B cell (primary cell): Measurements from ENCODE around the gene CROCC. TPM values are rescaled to one million over a fixed set of nuclear protein-coding genes. Genes with fewer than 3 reads are reported as not detected.
"Not testable (repeated sequence)": the region's sequence is repeated elsewhere in the genome, so short reads cannot be mapped to it uniquely, and the experiment has no call there.

ENCODE experiments used
- ATAC-seq: fragments of 200-7000 bp; cut with Tn5 transposase; one replicate; pipeline ENCODE4 v1.10.0; 2021; ENCODE audit warnings: low read depth, mild to moderate bottlenecking, moderate number of reproducible peaks, moderate library complexity
- CTCF ChIA-PET: fragments of 350-600 bp; sonication (Branson Sonifier 250); formaldehyde crosslinking; loops from one replicate; lab custom pipeline; 2021; ENCODE audit warnings: antibody characterized with exemption, inconsistent platforms; lab: Charles Lee
- POLR2A ChIA-PET: fragments of 350-600 bp; sonication (Branson Sonifier 250); formaldehyde crosslinking; loops from one replicate; lab custom pipeline; 2021; ENCODE audit warnings: antibody characterized with exemption; lab: Charles Lee
- DNase-seq: peaks from one replicate; pipeline ENCODE4 v3.0.0; 2013
- H2AFZ ChIP-seq: 2 replicates; pipeline ENCODE4 v1.6.1; 2012; ENCODE audit warnings: mild to moderate bottlenecking, low read depth, low read length; ENCODE audit not compliant: insufficient read depth, poor library complexity, severe bottlenecking
- H3K27ac ChIP-seq, 2 donors: 1 replicate in 1 of 2; 2 replicates in 1 of 2; pipeline ENCODE4 v1.5.1; 2012 to 2013; ENCODE audit warnings: low read length in 2 of 2, mild to moderate bottlenecking in 2 of 2, moderate library complexity in 1 of 2
- H3K27me3 ChIP-seq, 4 experiments: fragments of 200-600 bp in 1 of 4; sonication (generic) in 1 of 4; replicated peaks in 1 of 4; 1 replicate in 2 of 4; 2 replicates in 2 of 4; pipeline versions ENCODE4 v1.6.1 to v1.7.0; 2013 to 2016; ENCODE audit warnings: low read length in 3 of 4, mild to moderate bottlenecking in 2 of 4, mixed read lengths in 1 of 4, moderate library complexity in 1 of 4; ENCODE audit not compliant: insufficient read depth in 4 of 4, control insufficient read depth in 3 of 4; ENCODE audit errors: control extremely low read depth in 1 of 4
- H3K36me3 ChIP-seq, 2 experiments: replicated peaks in 1 of 2; 1 replicate in 1 of 2; 2 replicates in 1 of 2; pipeline versions ENCODE4 v1.6.1 to v1.7.1; 2013; ENCODE audit warnings: low read length in 1 of 2; ENCODE audit not compliant: insufficient read depth in 2 of 2, control insufficient read depth in 1 of 2; ENCODE audit errors: control extremely low read depth in 1 of 2, extremely low read depth in 1 of 2
- H3K4me1 ChIP-seq, 2 donors: fragments of 200-600 bp in 1 of 2; sonication (generic) in 1 of 2; 1 replicate in 1 of 2; 2 replicates in 1 of 2; pipeline versions ENCODE4 v1.5.1 to v1.6.1; 2013 to 2017; ENCODE audit warnings: low read length in 2 of 2; ENCODE audit not compliant: control insufficient read depth in 2 of 2, insufficient read depth in 2 of 2
- H3K4me2 ChIP-seq: replicated peaks from 2 replicates; pipeline ENCODE3; 2012; ENCODE audit warnings: mild to moderate bottlenecking, low read depth, low read length; ENCODE audit not compliant: poor library complexity, severe bottlenecking
- H3K4me3 ChIP-seq, 5 experiments: fragments of 200-600 bp in 1 of 5; sonication (generic) in 1 of 5; 1 replicate in 3 of 5; 2 replicates in 2 of 5; pipeline versions ENCODE4 v1.5.1 to v1.7.0; 2011 to 2016; ENCODE audit warnings: low read length in 4 of 5, mild to moderate bottlenecking in 4 of 5, low read depth in 2 of 5, control low read depth in 1 of 5, moderate library complexity in 1 of 5; ENCODE audit not compliant: insufficient read depth in 1 of 5; ENCODE audit errors: control extremely low read depth in 1 of 5, extremely low read depth in 1 of 5
- H3K79me2 ChIP-seq: fragments of 200-600 bp; sonication (generic); one replicate; pipeline ENCODE4 v1.6.0; 2016; ENCODE audit warnings: low read length; ENCODE audit not compliant: control insufficient read depth, insufficient read depth
- H3K9ac ChIP-seq: fragments of 200-600 bp; sonication (generic); 2 replicates; pipeline ENCODE4 v1.6.1; 2017; ENCODE audit warnings: mild to moderate bottlenecking, low read length, moderate library complexity
- H3K9me3 ChIP-seq, 3 donors: one replicate each; pipeline versions ENCODE4 v1.6.1 to v1.7.1; 2013; ENCODE audit warnings: low read length in 2 of 3; ENCODE audit not compliant: control insufficient read depth in 2 of 3, insufficient read depth in 1 of 3; ENCODE audit errors: control extremely low read depth in 1 of 3
- H4K20me1 ChIP-seq: 2 replicates; pipeline ENCODE4 v1.6.0; 2012; ENCODE audit warnings: mild to moderate bottlenecking, low read length; ENCODE audit not compliant: insufficient read depth, control insufficient read depth, poor library complexity, severe bottlenecking
- H3K27ac Mint-ChIP-seq: one replicate; pipeline ENCODE4 v1.8.0; 2021; ENCODE audit warnings: mixed read lengths
- H3K27me3 Mint-ChIP-seq: one replicate; pipeline ENCODE4 v1.8.0; 2021; ENCODE audit warnings: mixed read lengths
- H3K4me1 Mint-ChIP-seq: one replicate; pipeline ENCODE4 v1.8.0; 2021; ENCODE audit warnings: mixed read lengths
- H3K4me3 Mint-ChIP-seq: one replicate; pipeline ENCODE4 v1.8.0; 2021; ENCODE audit warnings: mixed read lengths
- H3K9me3 Mint-ChIP-seq: one replicate; pipeline ENCODE4 v1.8.0; 2022; ENCODE audit warnings: mixed read lengths; ENCODE audit not compliant: insufficient read depth
- CTCF ChIP-seq: fragments of 200-600 bp; IDR thresholded peaks from one replicate; pipeline ENCODE4 v1.8.0; 2022; ENCODE audit warnings: antibody characterized with exemption, mild to moderate bottlenecking
- EZH2 ChIP-seq: IDR thresholded peaks from 2 replicates; pipeline ENCODE4 v1.6.1; 2012; ENCODE audit warnings: borderline replicate concordance, low read depth, mild to moderate bottlenecking, moderate library complexity, low read length; ENCODE audit not compliant: insufficient read depth, poor library complexity, severe bottlenecking
- WGBS: methylation state at CpG from one replicate; pipeline ENCODE4 v1.1.5; 2013; ENCODE audit warnings: missing lambda C conversion rate; ENCODE audit not compliant: insufficient coverage; 5-methylcytosine and 5-hydroxymethylcytosine counted together
- intact Hi-C: fragments of 100-400 bp; cut with micrococcal nuclease; formaldehyde crosslinking; loops from one replicate; pipeline ENCODE4 v1.10.0; 2022
- polyA plus RNA-seq: library from polyadenylated mRNA; depleted of rRNA; stranded (reverse); fragments of >200 nt; gene quantifications from 2 replicates; pipeline ENCODE4 v1.2.3, GENCODE V29; 2012
- total RNA-seq, 2 donors: library from RNA; stranded (reverse); fragments of 120-200 nt in 1 of 2; gene quantifications; 1 replicate in 1 of 2; 2 replicates in 1 of 2; pipeline versions ENCODE4 v1.2.3 to v1.2.4, GENCODE V29; 2013 to 2022

The CROCC gene
- total and polyA plus RNA-seq, 2 donors (not counting 1 experiment from before 2014, with no cell fraction given): 66.2 to 120 TPM

GRCh38 chr1:16944038-16944437 is 22.3 kb downstream of the CROCC start:
- ChIA-PET POLR2A (no interaction called here), CTCF (interaction anchor here (0.9 kb wide), 1 partner anchor 18 kb away, joined by 3 read pairs; no protein-coding TSS in a partner anchor)
- H3K4me3 Mint-ChIP-seq: no peak overlapping the region
- Histone ChIP-seq H3K9me3 (no peaks in the 10 kb centered on the region), H3K4me1 (no peaks in the 10 kb centered on the region), H3K27me3 (no peaks in the 10 kb centered on the region), H3K36me3 (peaks cover 0 to 3% of the 10 kb centered on the region in 2 experiments), H4K20me1 (no peaks in the 10 kb centered on the region), H3K4me2 (no peak overlapping the region), H3K27ac (no peak overlapping the region), H3K79me2 (no peaks in the 10 kb centered on the region), H2AFZ (no peak overlapping the region), H3K4me3 (no peak overlapping the region), H3K9ac (no peak overlapping the region)
- no peaks in the 10 kb centered on the region for H3K27me3 Mint-ChIP-seq
- TF ChIP-seq EZH2 (no peak), CTCF (no peak)
- no peaks in the 10 kb centered on the region for H3K9me3 Mint-ChIP-seq
- 97% methylated on average over 18 of the region's 19 CpGs for WGBS
- DNase-seq (no peak), ATAC-seq (no peak)
- peaks cover 1% of the 10 kb centered on the region for H3K4me1 Mint-ChIP-seq
- intact Hi-C loops: no loop called here
- no peak overlapping the region for H3K27ac Mint-ChIP-seq

- H3K4me2 ChIP-seq, ATAC-seq: not testable (repeated sequence)
- 100% methylated on average over 1 of the region's 9 CpGs for WGBS
Measured at GRCh38 chr1:16945512-16945911, 23.8 kb downstream of the CROCC start.

GRCh38 chr1:16946185-16946584 is 24.5 kb downstream of the CROCC start:
- H4K20me1 ChIP-seq, H3K36me3 ChIP-seq, H3K9me3 ChIP-seq, DNase-seq, H3K27me3 ChIP-seq, H3K27me3 Mint-ChIP-seq, H3K4me1 Mint-ChIP-seq, H3K4me1 ChIP-seq, H2AFZ ChIP-seq, intact Hi-C loops, ATAC-seq, H3K27ac Mint-ChIP-seq, POLR2A ChIA-PET, H3K27ac ChIP-seq, H3K9ac ChIP-seq, H3K79me2 ChIP-seq, H3K4me2 ChIP-seq, H3K9me3 Mint-ChIP-seq, H3K4me3 Mint-ChIP-seq, H3K4me3 ChIP-seq: not testable (repeated sequence)
- 99% methylated on average over 8 of the region's 13 CpGs for WGBS
- CTCF ChIA-PET: interaction anchor here (1.8 kb wide), 1 partner anchor 325 kb away, joined by 5 read pairs; no protein-coding TSS in a partner anchor

More at GRCh38 chr1:16945512-16945911, 23.8 kb downstream of the CROCC start:
- H3K36me3 ChIP-seq, POLR2A ChIA-PET, H3K27me3 Mint-ChIP-seq, H4K20me1 ChIP-seq, H3K9me3 ChIP-seq, H3K4me1 Mint-ChIP-seq, H3K4me3 ChIP-seq, H3K79me2 ChIP-seq, DNase-seq, CTCF ChIA-PET, H2AFZ ChIP-seq, H3K27ac ChIP-seq, H3K27me3 ChIP-seq, H3K4me1 ChIP-seq, H3K9me3 Mint-ChIP-seq, H3K9ac ChIP-seq, intact Hi-C loops, H3K4me3 Mint-ChIP-seq, H3K27ac Mint-ChIP-seq: not testable (repeated sequence)
